Measurements from ENCODE around the gene COPG1.

The COPG1 gene

DNA sequence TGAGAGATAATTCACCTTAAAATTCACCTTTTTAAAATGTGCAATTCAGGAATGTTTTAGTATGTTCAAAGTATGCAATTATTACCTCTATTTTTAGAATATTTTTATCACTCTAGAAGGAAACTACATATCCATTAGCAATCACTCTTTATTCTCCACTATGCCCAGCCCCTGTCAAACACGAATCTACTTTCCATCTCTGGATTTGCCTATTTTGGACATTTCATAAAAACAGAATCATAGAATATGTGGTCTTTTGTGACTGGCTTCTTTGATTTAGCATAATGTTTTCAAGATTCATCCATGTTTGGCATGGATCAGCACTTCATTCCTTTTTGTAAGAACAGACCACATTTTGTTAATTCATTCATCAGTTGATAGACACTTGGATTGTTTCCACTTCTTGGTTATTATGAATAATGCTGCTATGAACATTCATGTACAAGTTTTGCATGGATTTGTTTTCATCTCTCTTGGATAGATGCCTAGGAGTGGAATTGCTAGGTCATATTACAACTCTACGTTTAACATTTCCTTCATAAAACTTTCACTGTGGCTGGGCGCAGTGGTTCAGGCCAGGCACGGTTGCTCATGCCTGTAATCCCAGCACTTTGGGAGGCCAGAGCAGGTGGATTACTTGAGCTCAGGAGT, 42.0 kb downstream of the COPG1 start:
- no peaks in the 10 kb centered on the region for H3K9me3 ChIP-seq
- H3K36me3 ChIP-seq: peaks cover 46% of the 10 kb centered on the region
- TF ChIP-seq, protein P1, sequence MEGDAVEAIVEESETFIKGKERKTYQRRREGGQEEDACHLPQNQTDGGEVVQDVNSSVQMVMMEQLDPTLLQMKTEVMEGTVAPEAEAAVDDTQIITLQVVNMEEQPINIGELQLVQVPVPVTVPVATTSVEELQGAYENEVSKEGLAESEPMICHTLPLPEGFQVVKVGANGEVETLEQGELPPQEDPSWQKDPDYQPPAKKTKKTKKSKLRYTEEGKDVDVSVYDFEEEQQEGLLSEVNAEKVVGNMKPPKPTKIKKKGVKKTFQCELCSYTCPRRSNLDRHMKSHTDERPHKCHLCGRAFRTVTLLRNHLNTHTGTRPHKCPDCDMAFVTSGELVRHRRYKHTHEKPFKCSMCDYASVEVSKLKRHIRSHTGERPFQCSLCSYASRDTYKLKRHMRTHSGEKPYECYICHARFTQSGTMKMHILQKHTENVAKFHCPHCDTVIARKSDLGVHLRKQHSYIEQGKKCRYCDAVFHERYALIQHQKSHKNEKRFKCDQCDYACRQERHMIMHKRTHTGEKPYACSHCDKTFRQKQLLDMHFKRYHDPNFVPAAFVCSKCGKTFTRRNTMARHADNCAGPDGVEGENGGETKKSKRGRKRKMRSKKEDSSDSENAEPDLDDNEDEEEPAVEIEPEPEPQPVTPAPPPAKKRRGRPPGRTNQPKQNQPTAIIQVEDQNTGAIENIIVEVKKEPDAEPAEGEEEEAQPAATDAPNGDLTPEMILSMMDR (IDR thresholded peaks at IDR 0.05): no peak
- no peak overlapping the region for H3K27ac ChIP-seq
- H3K4me1 ChIP-seq (ENCODE audit: control insufficient read depth in 1 of 2, insufficient read depth in 1 of 2, low read depth in 1 of 2, low read length in 1 of 2): no peaks in the 10 kb centered on the region
- H3K27me3 ChIP-seq: no peaks in the 10 kb centered on the region
- no peak overlapping the region for H3K4me3 ChIP-seq (ENCODE audit: low read depth in 1 of 2, low read length in 1 of 2)

DNA sequence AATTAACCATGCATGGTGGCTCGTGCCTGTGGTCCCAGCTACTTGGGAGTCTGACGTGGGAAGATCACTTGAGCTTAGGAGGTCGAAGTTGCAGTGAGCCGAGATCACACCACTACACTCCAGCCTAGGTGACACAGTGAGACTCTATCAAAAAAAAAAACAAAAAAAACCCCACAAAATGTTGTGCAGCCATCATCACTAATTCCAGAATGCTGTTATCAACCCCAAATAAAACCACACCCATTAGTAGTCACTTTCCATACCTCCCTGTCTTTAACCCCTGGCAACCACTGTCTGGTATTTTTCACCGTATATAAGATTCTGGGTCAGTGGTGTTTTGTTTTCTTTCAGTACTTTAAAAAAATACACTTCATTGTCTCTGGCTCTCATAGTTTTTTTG, 45.9 kb downstream of the COPG1 start:
- Histone ChIP-seq H3K27me3 (no peaks in the 10 kb centered on the region), H3K9me3 (no peaks in the 10 kb centered on the region), H3K4me1 (ENCODE audit: control insufficient read depth in 1 of 2, insufficient read depth in 1 of 2, low read depth in 1 of 2, low read length in 1 of 2) (no peaks in the 10 kb centered on the region), H3K27ac (no peak overlapping the region), H3K4me3 (ENCODE audit: low read depth in 1 of 2, low read length in 1 of 2) (no peak overlapping the region), H3K36me3 (peaks cover 46% of the 10 kb centered on the region)
- TF ChIP-seq, protein P1 (IDR thresholded peaks at IDR 0.05): no peak

DNA sequence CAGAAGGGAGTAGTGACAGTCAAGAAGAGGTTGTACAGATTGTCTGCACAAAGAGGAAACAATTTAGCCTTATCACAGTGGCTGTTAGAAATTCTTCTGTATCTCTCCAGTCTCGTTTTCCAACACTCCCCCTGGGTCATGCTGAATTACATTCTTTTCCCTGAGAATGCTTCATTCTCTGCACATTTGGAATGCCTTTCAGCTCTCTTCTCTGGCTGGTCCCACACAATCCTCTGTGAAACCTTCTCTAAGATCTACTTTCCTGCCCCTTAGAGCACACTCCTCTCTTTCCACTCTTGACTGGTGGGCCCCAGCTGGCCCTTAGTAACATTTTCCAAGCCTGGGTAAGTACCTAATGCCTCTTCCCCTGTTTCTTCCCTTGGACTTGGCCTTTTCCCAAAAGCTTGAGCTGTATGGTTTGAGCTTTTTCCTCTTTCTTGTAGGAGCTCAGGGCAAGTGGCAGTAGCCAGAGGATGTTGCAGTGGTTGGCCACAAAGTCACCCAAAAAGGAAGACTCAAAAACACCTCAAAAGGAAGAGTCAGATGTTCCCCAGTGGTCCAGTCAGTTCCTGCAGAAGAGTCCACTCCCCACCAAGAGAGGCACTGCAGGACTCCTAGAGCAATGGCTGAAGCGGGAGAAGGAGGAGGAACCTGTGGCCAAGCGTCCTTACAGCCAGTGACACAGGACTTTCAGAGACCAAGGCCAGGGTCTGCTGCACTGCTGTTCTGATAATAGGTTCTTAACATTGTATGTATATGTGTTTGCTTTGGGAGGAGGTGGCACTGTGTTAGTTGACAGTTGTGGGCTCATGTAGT, 54.9 kb downstream of the COPG1 start:
- Histone ChIP-seq H3K27me3 (no peaks in the 10 kb centered on the region), H3K4me1 (ENCODE audit: control insufficient read depth in 1 of 2, insufficient read depth in 1 of 2, low read depth in 1 of 2, low read length in 1 of 2) (peaks cover 13 to 16% of the 10 kb centered on the region in 2 experiments), H3K27ac (peak overlapping the region; percentile 83), H3K36me3 (peaks cover 10% of the 10 kb centered on the region), H3K9me3 (no peaks in the 10 kb centered on the region), H3K4me3 (ENCODE audit: low read depth in 1 of 2, low read length in 1 of 2) (no peak overlapping the region)
- TF ChIP-seq, protein P1 (IDR thresholded peaks at IDR 0.05): no peak

DNA sequence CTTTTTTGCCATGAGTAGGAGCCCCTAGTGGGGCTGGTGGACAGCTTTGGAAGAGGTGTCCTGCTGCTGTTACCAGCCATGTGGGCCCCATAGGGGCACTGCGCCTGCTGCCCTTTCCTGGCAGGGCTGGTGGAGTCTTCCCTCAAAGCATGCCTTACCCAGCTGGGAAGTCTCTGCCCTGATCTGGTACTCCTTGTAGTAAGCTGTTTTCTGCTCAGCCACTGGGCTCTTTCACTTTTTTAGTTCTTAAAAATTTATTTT, 55.5 kb downstream of the COPG1 start:
- TF ChIP-seq, protein P1 (IDR thresholded peaks at IDR 0.05): no peak
- Histone ChIP-seq H3K9me3 (no peaks in the 10 kb centered on the region), H3K27me3 (no peaks in the 10 kb centered on the region), H3K4me1 (ENCODE audit: control insufficient read depth in 1 of 2, insufficient read depth in 1 of 2, low read depth in 1 of 2, low read length in 1 of 2) (peaks cover 13 to 16% of the 10 kb centered on the region in 2 experiments), H3K4me3 (ENCODE audit: low read depth in 1 of 2, low read length in 1 of 2) (no peak overlapping the region), H3K27ac (peak overlapping the region; percentile 83), H3K36me3 (peaks cover 10% of the 10 kb centered on the region)

DNA sequence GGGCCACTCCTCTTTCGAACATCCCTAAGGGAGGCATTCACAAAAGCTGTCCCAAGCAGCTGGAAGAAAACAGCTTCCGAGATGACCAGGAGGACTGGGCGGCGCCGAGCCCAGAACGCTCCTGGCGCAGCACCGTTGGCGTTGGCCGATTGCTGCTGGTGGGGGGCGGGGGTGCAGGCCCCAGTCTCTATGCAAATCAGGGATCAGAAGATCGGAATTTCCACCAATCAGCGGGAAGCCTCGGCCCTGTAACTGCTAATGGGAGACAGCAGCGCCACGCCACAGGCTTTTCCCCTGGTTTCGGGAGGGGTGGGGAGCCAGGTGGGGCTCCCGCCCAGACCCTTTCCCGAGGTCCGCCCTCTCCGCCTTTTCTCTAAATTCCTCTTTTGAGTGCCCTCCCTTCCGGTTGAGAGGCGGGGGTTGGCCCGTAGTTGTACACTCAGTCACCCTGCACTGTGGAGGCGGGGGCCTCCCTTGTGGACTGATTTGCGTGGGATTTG, 56.2 kb downstream of the COPG1 start:
- peaks cover 5% of the 10 kb centered on the region for H3K36me3 ChIP-seq
- H3K4me1 ChIP-seq (ENCODE audit: control insufficient read depth in 1 of 2, insufficient read depth in 1 of 2, low read depth in 1 of 2, low read length in 1 of 2): peaks cover 13 to 16% of the 10 kb centered on the region in 2 experiments
- peak overlapping the region; percentile 55 to 70 for H3K4me3 ChIP-seq (ENCODE audit: low read depth in 1 of 2, low read length in 1 of 2)
- TF ChIP-seq, protein P1 (IDR thresholded peaks at IDR 0.05): no peak
- no peaks in the 10 kb centered on the region for H3K27me3 ChIP-seq
- no peaks in the 10 kb centered on the region for H3K9me3 ChIP-seq
- peak overlapping the region; percentile 83 for H3K27ac ChIP-seq
